IMR-90 (cell line): ENCODE measurements around the gene SOBP. TPM values are rescaled to one million over a fixed set of nuclear protein-coding genes. Genes with fewer than 3 reads are reported as not detected.

Experiments
- ATAC-seq: fragments of 200-7000 bp; cut with Tn5 transposase; 2 replicates; pipeline ENCODE4 v1.9.1; 2020; ENCODE audit warnings: low read depth, mild to moderate bottlenecking, moderate library complexity
- BruUV-seq: library from RNA; stranded (reverse); fragments of 400-500 nt; replicated peaks from 2 replicates; lab custom pipeline; 2021; lab: Mats Ljungman, UMichigan
- CTCF ChIA-PET: fragments of 300-600 bp; formaldehyde crosslinking; extraction: SDS; loops from one replicate; lab custom pipeline; 2021; ENCODE audit warnings: antibody characterized with exemption; lab: Yijun Ruan, JAX
- POLR2A ChIA-PET: fragments of 300-600 bp; sonication (Branson Sonifier 250); formaldehyde crosslinking; loops from one replicate; lab custom pipeline; 2022; ENCODE audit warnings: antibody characterized with exemption; ENCODE audit not compliant: unreplicated experiment; lab: Charles Lee
- DNase-seq: peaks from one replicate; pipeline ENCODE4 v3.0.0; 2013
- H2AFZ ChIP-seq: replicated peaks from 2 replicates; pipeline ENCODE3; 2013; ENCODE audit warnings: low read length, mild to moderate bottlenecking; ENCODE audit not compliant: poor library complexity
- H2AK5ac ChIP-seq: 2 replicates; pipeline ENCODE4 v1.6.1; 2013; ENCODE audit warnings: low read depth, low read length, inconsistent platforms
- H2AK9ac ChIP-seq: replicated peaks from 2 replicates; pipeline ENCODE3; 2013; ENCODE audit warnings: mild to moderate bottlenecking, low read depth, low read length, moderate library complexity; ENCODE audit not compliant: poor library complexity
- H2BK120ac ChIP-seq: 2 replicates; pipeline ENCODE4 v1.6.1; 2013; ENCODE audit warnings: low read depth, low read length, inconsistent platforms
- H2BK15ac ChIP-seq: 3 replicates; pipeline ENCODE4 v1.6.1; 2013; ENCODE audit warnings: low read depth, low read length, inconsistent platforms
- H2BK20ac ChIP-seq: 2 replicates; pipeline ENCODE4 v1.6.1; 2013; ENCODE audit warnings: low read depth, mild to moderate bottlenecking, inconsistent platforms, low read length, moderate library complexity
- H2BK5ac ChIP-seq: 2 replicates; pipeline ENCODE4 v1.6.1; 2013; ENCODE audit warnings: mild to moderate bottlenecking, low read depth, low read length, inconsistent platforms; ENCODE audit not compliant: poor library complexity, severe bottlenecking
- H3K14ac ChIP-seq: replicated peaks from 2 replicates; pipeline ENCODE4 v1.6.1; 2013; ENCODE audit warnings: low read depth, low read length, inconsistent platforms
- H3K18ac ChIP-seq: 2 replicates; pipeline ENCODE4 v1.6.1; 2013; ENCODE audit warnings: low read depth, low read length, control low read depth
- H3K23ac ChIP-seq: 2 replicates; pipeline ENCODE4 v1.6.1; 2013; ENCODE audit warnings: low read depth, low read length, inconsistent platforms
- H3K27ac ChIP-seq: 2 replicates; pipeline ENCODE4 v1.5.1; 2013; ENCODE audit warnings: mild to moderate bottlenecking, control low read depth, low read length; ENCODE audit not compliant: insufficient read depth
- H3K27me3 ChIP-seq: 2 replicates; pipeline ENCODE4 v1.6.1; 2013; ENCODE audit warnings: low read length; ENCODE audit not compliant: control insufficient read depth, insufficient read depth
- H3K36me3 ChIP-seq: 2 replicates; pipeline ENCODE4 v1.6.1; 2013; ENCODE audit warnings: low read length, mixed read lengths; ENCODE audit not compliant: control insufficient read depth, insufficient read depth
- H3K4ac ChIP-seq: 2 replicates; pipeline ENCODE4 v1.6.1; 2013; ENCODE audit warnings: low read depth, low read length, inconsistent platforms
- H3K4me1 ChIP-seq: 2 replicates; pipeline ENCODE4 v1.6.1; 2013; ENCODE audit warnings: low read length, mixed read lengths; ENCODE audit not compliant: control insufficient read depth, insufficient read depth
- H3K4me2 ChIP-seq: 2 replicates; pipeline ENCODE4 v1.6.1; 2013; ENCODE audit warnings: low read depth, mild to moderate bottlenecking, control low read depth, low read length, moderate library complexity
- H3K4me3 ChIP-seq: 2 replicates; pipeline ENCODE4 v1.5.1; 2013; ENCODE audit warnings: low read depth, mild to moderate bottlenecking, control low read depth, low read length, moderate library complexity; ENCODE audit not compliant: insufficient read depth
- H3K56ac ChIP-seq: 2 replicates; pipeline ENCODE4 v1.6.1; 2013; ENCODE audit warnings: low read length, inconsistent platforms; ENCODE audit not compliant: insufficient read depth; ENCODE audit errors: extremely low read depth
- H3K79me1 ChIP-seq, 2 experiments: 2 replicates each; pipeline ENCODE4 v1.6.1; 2013; ENCODE audit warnings: low read length in 2 of 2, inconsistent platforms in 1 of 2, low read depth in 1 of 2
- H3K9ac ChIP-seq: 2 replicates; pipeline ENCODE4 v1.6.1; 2013; ENCODE audit warnings: low read depth, low read length, control low read depth
- H3K9me1 ChIP-seq: 2 replicates; pipeline ENCODE4 v1.6.1; 2013; ENCODE audit warnings: low read length, inconsistent platforms; ENCODE audit not compliant: insufficient read depth
- H3K9me3 ChIP-seq: 2 replicates; pipeline ENCODE4 v1.6.1; 2013; ENCODE audit warnings: low read length; ENCODE audit not compliant: control insufficient read depth, insufficient read depth
- H4K20me1 ChIP-seq: 2 replicates; pipeline ENCODE4 v1.6.1; 2013; ENCODE audit warnings: low read length, inconsistent platforms; ENCODE audit not compliant: insufficient read depth
- H4K5ac ChIP-seq: 2 replicates; pipeline ENCODE4 v1.6.1; 2013; ENCODE audit warnings: mild to moderate bottlenecking, low read depth, low read length, control low read depth
- H4K8ac ChIP-seq, 2 experiments: 2 replicates each; pipeline ENCODE4 v1.6.1; 2013; ENCODE audit warnings: low read depth in 2 of 2, low read length in 2 of 2, control low read depth in 1 of 2, inconsistent platforms in 1 of 2
- H4K91ac ChIP-seq: 2 replicates; pipeline ENCODE4 v1.6.1; 2013; ENCODE audit warnings: low read depth, low read length, inconsistent platforms; ENCODE audit not compliant: insufficient read depth
- MAFK ChIP-seq: IDR thresholded peaks from 2 replicates; pipeline ENCODE4 v1.6.1; 2012; ENCODE audit warnings: low read depth, low read length, improper control_type of control experiment
- MXI1 ChIP-seq: IDR thresholded peaks from 2 replicates; pipeline ENCODE4 v1.6.1; 2012; ENCODE audit warnings: low read depth, mild to moderate bottlenecking, low read length, moderate library complexity, borderline replicate concordance
- RCOR1 ChIP-seq: IDR thresholded peaks from 2 replicates; pipeline ENCODE4 v1.6.1; 2012; ENCODE audit warnings: mild to moderate bottlenecking, low read length, improper control_type of control experiment; ENCODE audit not compliant: insufficient replicate concordance
- WGBS, 2 experiments: methylation state at CpG; one replicate each; pipeline versions ENCODE4 v1.1.5 to v1.1.7; 2013; ENCODE audit warnings: missing lambda C conversion rate in 2 of 2; ENCODE audit not compliant: insufficient read length in 1 of 2; ENCODE audit errors: extremely low coverage in 2 of 2; 5-methylcytosine and 5-hydroxymethylcytosine counted together
- dilution Hi-C: fragments of 300-500 bp; cut with HindIII; formaldehyde crosslinking; loops from one replicate; pipeline ENCODE4 v1.14.3; 2018; ENCODE audit warnings: low sequenced_read_pairs; ENCODE audit not compliant: unreplicated experiment
- in situ Hi-C: fragments of 300-500 bp; cut with MboI; formaldehyde crosslinking; loops from 3 replicates; pipeline ENCODE4 v1.14.3; 2019; ENCODE audit warnings: low sequenced_read_pairs, inconsistent platforms, mixed read lengths
- intact Hi-C: fragments of 100-400 bp; cut with micrococcal nuclease; formaldehyde crosslinking; loops from 2 replicates; pipeline ENCODE4 v1.10.0; 2022
- polyA plus RNA-seq, 3 experiments: library from polyadenylated mRNA; depleted of rRNA; stranded (reverse); fragments of >200 nt; gene quantifications; 2 replicates each; pipeline ENCODE4 v1.2.3, GENCODE V29; 2012; ENCODE audit warnings: low replicate concordance in 1 of 3
- total RNA-seq: library from RNA; depleted of rRNA; stranded (reverse); fragments of >200 nt; gene quantifications from 2 replicates; pipeline ENCODE4 v1.2.3, GENCODE V29; 2012

Gene SOBP
- total and polyA plus RNA-seq, 2 of the 4 experiments (the other 2 are of a cell fraction), result 0.60 to 0.72 TPM

GRCh38 chr6:107569473-107569872 is 79.6 kb downstream of the SOBP start:
- H3K56ac ChIP-seq, result no peak overlapping the region
- in situ Hi-C loops, result no loop called here
- no peak overlapping the region for H3K4me2 ChIP-seq
- CTCF ChIA-PET, result no interaction called here
- no peaks in the 10 kb centered on the region for H3K79me1 ChIP-seq
- BruUV-seq, result no TSS peak
- no peak overlapping the region for H4K5ac ChIP-seq
- H3K18ac ChIP-seq, result no peak overlapping the region
- ATAC-seq, result no peak
- H2BK20ac ChIP-seq, result no peak overlapping the region
- no peak overlapping the region for H2AFZ ChIP-seq
- no peak for DNase-seq
- TF ChIP-seq MXI1 (no peak), RCOR1 (no peak), MAFK (no peak)
- H2BK120ac ChIP-seq, result no peak overlapping the region
- no peak overlapping the region for H4K91ac ChIP-seq
- no peak overlapping the region for H3K23ac ChIP-seq
- H3K36me3 ChIP-seq, result peaks cover 5% of the 10 kb centered on the region; the same call in 1 of the 2 replicates
- no peak overlapping the region for H3K27ac ChIP-seq
- dilution Hi-C loops, result no loop called here
- intact Hi-C loops, result no loop called here
- no peak overlapping the region for H4K8ac ChIP-seq
- H2BK5ac ChIP-seq, result no peak overlapping the region
- H3K14ac ChIP-seq, result no peak overlapping the region
- H3K9ac ChIP-seq, result no peak overlapping the region
- H3K4me3 ChIP-seq, result no peak overlapping the region
- 93% methylated on average over 2 of the region's 9 CpGs; no CpG with 5 or more reads in 1 of the 2 experiments for WGBS, 2 experiments
- no peak overlapping the region for H2BK15ac ChIP-seq
- no peak overlapping the region for H2AK9ac ChIP-seq
- no peaks in the 10 kb centered on the region for H3K9me3 ChIP-seq
- no peaks in the 10 kb centered on the region for H3K4me1 ChIP-seq
- POLR2A ChIA-PET, result no interaction called here
- H4K20me1 ChIP-seq, result no peaks in the 10 kb centered on the region
- H2AK5ac ChIP-seq, result no peak overlapping the region
- H3K9me1 ChIP-seq, result peaks cover 4% of the 10 kb centered on the region; the same call in 1 of the 2 replicates
- H3K27me3 ChIP-seq, result no peaks in the 10 kb centered on the region
- H3K4ac ChIP-seq, result no peak overlapping the region
